HG02798 (cell line): ENCODE results near the gene WDR36.
"Not testable (repeated sequence)": the region's sequence is repeated elsewhere in the genome, so short reads cannot be mapped to it uniquely, and the experiment has no call there.

Experiments
- ATAC-seq: cut with Tn5 transposase; IDR thresholded peaks from one replicate; pipeline ENCODE4 v1.9.1; 2021; ENCODE audit warnings: mild to moderate bottlenecking; ENCODE audit not compliant: unreplicated experiment, poor library complexity

Gene WDR36

DNA sequence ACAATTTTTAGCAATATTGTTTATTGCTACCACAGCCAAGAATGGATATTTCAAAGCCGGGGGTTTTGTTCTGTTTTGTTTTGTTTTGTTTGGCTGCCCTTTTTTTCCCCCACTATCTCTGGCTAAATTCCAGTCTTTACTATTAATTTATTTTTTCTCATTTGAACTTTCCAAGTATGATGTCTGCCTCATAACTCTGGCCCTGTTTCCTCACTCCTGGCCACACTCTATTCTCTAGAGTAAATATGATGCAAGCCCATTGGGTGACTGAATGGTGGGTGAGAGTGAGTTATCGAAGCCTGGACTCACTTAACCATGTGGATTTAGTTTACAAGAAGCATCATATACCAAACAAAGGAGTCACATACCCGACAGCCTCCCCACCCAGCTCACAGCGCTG is 41.9 kb downstream of the WDR36 start:
- ATAC-seq = no peak

DNA sequence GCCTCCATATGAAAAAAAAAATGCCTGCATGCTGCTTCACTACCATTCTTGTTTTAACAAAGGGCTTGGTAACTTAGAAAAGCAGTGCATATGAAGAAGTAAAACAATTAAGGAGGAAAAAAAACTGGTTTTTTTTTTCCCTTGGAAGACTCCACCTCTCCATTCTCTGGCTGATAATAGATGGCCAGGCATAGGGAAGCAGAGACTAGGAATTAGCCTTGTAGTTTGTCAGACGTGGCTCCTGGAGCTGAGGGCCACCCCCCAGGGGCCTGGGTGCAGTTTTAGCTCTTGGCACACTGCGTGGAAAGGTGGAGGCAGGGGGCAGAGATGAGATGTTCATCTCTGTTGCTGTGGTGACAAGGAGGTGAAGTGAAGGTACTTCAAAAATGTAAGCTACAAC is 42.7 kb downstream of the WDR36 start:
- ATAC-seq = no peak

GRCh38 chr5:111135363-111135762 is 43.2 kb downstream of the WDR36 start:
- ATAC-seq = no peak

DNA sequence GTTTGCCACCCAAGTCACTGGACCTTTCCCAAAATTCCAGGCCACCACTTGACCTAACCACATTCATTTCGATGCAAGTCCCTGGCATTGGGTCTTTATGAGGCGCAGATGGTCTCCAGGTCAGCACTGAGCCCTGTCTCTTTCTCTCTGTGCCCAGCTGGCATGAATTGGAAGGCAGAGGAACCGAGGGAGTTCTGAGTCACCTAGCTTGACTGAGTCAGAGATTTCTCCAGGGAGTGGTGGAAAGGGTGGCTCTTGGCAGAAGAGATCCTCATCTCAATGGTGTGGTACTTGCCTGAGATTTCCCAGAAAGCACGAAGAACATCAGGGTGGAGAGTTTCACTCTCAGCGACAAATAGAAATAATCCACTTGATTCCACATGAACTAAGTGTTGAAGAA is 43.8 kb downstream of the WDR36 start:
- ATAC-seq = no peak

- no peak for ATAC-seq
These were observed 45.9 kb downstream of the WDR36 start for GRCh38 chr5:111138096-111138495.

DNA sequence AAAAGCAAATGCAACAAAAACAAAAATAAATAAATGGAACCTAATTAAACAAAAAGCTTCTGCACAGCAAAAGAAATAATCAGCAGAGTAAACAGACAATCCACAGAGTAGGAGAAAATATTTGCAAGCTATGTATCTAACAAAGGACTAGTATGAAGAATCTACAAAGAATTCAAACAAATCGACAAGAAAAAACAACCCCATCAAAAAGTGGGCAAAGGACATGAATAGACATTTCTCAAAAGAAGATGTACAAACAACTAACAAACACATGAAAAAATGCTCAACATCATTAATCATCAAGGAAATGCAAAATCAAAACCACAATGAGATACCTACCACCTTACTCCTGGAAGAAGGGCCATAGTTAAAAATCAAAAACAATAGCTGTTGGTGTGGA is 49.3 kb downstream of the WDR36 start:
- ATAC-seq = not testable (repeated sequence)

DNA sequence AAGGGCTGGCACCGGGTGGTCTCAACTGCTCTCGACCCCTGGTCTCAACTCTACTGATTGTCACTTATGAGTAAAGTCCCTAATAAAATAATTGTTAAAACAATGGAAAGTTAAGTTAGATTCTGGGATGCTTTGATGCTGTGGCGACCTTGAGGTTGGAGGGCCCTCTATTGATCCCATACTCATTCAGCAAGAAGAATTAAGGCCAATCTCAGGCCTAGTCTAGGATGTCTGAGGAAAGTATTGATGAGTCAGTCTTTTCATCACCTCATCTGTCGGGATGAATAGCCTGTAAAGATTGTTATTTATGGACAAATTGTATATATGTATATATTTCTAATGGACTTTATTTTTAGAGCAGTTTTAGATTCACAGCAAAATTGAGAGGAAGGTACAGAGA is 50.8 kb downstream of the WDR36 start:
- ATAC-seq = no peak

DNA sequence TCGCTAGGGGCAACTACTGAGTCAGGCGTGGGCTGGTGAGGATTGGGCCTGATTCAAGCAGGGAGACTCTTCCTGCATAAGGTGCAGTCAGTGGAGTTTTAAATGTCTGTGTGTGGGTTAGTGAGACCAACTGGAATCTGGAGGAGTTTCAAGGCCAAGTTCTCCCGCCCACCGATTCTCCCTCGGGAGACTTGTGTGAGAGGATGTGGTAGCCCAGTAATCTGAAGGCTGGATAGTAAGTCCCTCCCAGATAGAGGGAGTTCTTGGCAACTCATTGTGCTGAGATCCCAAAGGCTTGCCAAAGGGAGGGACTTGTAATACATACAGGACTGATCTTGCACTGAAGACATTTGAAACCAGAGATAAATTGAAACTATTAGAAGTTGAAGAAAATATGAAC is 51.8 kb downstream of the WDR36 start:
- ATAC-seq = no peak

GRCh38 chr5:111144352-111144930 is 52.3 kb downstream of the WDR36 start:
- ATAC-seq = peak; percentile 90

- no peak for ATAC-seq
These were observed 53.9 kb downstream of the WDR36 start for GRCh38 chr5:111146053-111146452.

DNA sequence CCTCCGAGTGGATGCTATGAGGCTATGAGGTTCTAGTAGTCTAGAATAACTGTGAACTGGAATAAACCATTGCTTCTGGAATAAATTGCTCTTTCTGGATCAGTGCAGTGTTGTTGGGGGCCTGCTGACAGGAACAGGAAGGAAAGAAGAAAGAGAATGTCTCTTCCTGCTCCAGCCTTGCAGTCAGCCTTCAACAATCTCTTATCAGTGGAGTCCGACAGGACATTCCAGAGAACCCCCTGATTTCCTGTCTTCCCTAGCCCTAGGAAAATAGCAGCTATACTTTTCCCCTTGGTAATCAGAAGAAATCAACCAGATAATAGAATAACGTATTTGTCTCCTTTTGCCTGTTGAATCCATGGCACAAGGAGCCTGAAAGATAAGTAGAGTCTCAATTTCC is 55.4 kb downstream of the WDR36 start:
- ATAC-seq = no peak

DNA sequence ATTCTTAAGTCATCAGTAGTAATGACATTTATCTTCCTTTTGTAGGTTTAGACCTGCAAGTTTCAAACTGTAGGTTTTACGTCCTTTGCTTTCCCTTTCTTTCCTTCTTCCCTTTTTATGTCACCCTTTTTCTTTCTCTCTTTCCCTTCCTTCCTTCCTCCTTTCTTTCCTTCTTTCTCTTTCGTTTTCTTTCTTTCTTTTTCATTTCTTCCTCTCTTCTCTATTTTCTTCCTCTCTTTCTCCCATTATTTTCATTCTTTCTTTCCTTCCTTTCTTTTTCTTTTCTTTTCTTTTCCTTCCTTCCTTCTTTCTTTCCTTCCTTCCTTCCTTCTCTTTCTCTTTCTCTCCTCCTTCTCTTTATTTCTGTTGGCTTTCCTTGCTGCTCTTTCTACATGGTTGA is 59.9 kb downstream of the WDR36 start:
- ATAC-seq = no peak

- ATAC-seq = no peak
These were observed 61.3 kb downstream of the WDR36 start for GRCh38 chr5:111153483-111153882.

GRCh38 chr5:111153945-111154344 is 61.8 kb downstream of the WDR36 start:
- ATAC-seq = no peak

GRCh38 chr5:111158105-111158744 is 66.1 kb downstream of the WDR36 start:
- peak; percentile 80 for ATAC-seq

DNA sequence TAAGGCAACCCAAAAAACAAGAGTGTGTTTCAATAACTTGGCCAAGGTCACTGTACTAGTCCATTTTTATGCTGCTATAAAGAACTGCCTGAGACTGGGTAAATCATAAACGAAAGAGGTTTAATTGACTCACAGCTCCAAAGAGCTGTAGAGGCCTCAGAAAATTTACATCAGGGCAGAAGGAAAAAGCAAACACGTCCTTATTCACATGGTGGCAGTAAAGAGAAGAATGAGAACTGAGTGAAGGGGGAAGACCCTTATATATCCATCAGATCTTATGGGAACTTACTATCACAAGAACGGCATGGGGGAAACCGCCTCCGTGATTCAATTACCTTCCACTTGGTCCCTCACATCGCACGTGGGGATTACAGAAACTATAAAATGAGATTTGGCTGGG is 67.7 kb downstream of the WDR36 start:
- no peak for ATAC-seq

- no peak for ATAC-seq
These were observed 70.9 kb downstream of the WDR36 start for GRCh38 chr5:111163000-111163399.

DNA sequence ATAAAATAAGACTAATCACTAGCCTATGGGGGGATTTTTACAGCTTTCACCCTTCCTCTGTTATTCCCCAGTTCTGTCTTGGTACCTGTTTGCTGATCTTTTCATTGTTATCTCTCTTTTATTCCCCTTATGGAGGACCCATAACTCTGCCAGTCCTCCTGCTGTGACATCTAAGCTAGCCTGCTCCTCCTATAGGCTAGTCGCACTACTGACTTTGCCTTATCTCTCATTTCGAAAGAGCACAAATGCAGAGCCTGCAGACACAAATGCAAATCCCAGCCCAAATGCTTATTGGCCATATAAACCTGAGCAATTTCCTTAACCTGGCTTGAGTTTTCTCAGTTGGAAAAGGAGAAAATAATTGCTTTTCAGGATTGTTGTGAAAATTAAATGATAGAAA is 72.9 kb downstream of the WDR36 start:
- ATAC-seq = no peak

DNA sequence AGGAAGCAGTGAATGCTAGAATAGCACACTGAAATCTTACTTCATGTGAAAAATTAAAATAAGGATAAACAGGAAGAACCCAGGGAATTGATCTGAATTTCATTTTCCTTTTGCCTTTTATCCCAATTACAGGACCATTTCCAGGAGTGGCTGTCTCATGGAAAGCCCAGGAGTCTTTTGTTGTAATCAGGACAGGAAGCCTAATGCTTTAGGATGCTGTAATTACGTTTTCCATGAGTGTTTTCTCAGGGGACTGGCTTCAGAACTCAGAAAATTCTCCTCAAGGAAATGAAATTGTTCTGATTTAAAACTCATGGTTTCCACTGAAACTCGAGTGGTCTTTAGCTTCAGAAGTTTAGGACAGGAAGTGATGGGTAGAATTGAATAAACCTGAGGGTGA is 75.4 kb downstream of the WDR36 start:
- ATAC-seq = no peak

DNA sequence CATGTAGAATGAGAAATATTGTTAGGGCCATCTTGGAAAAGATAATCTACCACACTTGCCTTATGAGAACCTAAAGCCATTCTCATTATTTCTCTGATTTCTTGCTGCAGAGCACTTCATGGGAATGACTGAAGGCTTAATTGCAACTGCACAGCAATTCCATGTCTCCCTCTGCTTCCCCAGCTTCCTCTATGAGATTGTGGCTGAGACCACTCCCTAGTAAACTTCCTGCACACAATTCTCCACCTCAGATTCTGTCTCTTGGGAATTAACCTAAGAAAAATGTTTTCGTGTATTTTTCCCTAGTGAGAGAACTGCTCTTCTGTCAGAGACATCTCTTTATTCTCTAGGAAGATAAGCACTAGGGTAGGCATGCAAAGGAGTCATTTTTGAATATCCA is 76.5 kb downstream of the WDR36 start:
- ATAC-seq = no peak

- no peak for ATAC-seq
These were observed 77.1 kb downstream of the WDR36 start for GRCh38 chr5:111169269-111169668.

GRCh38 chr5:111170279-111170678 is 78.1 kb downstream of the WDR36 start:
- no peak for ATAC-seq
